HL-60 (cell line): Measurements from ENCODE around the gene TAAR2.
"Not testable (repeated sequence)": the region's sequence is repeated elsewhere in the genome, so short reads cannot be mapped to it uniquely, and the experiment has no call there.

Experiments
- GABPA ChIP-seq: IDR thresholded peaks from 2 replicates; pipeline ENCODE4 v1.6.1; 2012; ENCODE audit warnings: low read depth
- POLR2AphosphoS5 ChIP-seq: IDR thresholded peaks from 2 replicates; pipeline ENCODE4 v1.6.1; 2012; ENCODE audit warnings: low read depth
- SPI1 ChIP-seq: IDR thresholded peaks from 2 replicates; pipeline ENCODE4 v1.6.1; 2012; ENCODE audit warnings: low read depth, mild to moderate bottlenecking, borderline replicate concordance
- TF ChIP-seq, protein P1 (sequence below): IDR thresholded peaks from one replicate; pipeline ENCODE4 v1.5.1; 2011; ENCODE audit warnings: low read length, control low read depth, inconsistent platforms; ENCODE audit not compliant: insufficient read depth
- TF ChIP-seq, protein P2 (sequence below): IDR thresholded peaks from 2 replicates; pipeline ENCODE4 v1.6.1; 2012; ENCODE audit warnings: low read depth; ENCODE audit not compliant: insufficient replicate concordance

DNA sequence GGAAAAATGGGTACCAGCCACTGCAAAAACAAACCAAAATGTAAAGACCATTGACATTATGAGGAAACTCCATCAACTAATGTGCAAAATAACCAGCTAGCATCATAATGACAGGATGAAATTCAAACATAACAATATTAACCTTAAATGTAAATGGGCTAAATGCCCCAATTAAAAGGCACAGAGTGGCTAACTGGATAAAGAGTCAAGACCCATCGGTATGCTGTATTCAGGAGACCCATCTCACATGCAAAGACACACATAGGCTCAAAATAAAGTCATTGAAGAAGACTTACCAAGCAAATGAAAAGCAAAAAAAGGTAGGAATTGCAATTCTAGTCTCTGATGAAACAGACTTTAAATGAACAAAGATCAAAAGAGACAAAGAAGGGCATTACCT is 13.1 kb upstream of the TAAR2 start:
- TF ChIP-seq, protein P1, sequence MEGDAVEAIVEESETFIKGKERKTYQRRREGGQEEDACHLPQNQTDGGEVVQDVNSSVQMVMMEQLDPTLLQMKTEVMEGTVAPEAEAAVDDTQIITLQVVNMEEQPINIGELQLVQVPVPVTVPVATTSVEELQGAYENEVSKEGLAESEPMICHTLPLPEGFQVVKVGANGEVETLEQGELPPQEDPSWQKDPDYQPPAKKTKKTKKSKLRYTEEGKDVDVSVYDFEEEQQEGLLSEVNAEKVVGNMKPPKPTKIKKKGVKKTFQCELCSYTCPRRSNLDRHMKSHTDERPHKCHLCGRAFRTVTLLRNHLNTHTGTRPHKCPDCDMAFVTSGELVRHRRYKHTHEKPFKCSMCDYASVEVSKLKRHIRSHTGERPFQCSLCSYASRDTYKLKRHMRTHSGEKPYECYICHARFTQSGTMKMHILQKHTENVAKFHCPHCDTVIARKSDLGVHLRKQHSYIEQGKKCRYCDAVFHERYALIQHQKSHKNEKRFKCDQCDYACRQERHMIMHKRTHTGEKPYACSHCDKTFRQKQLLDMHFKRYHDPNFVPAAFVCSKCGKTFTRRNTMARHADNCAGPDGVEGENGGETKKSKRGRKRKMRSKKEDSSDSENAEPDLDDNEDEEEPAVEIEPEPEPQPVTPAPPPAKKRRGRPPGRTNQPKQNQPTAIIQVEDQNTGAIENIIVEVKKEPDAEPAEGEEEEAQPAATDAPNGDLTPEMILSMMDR = not testable (repeated sequence)
- TF ChIP-seq POLR2AphosphoS5, GABPA, SPI1: not testable (repeated sequence)
- TF ChIP-seq, protein P2, sequence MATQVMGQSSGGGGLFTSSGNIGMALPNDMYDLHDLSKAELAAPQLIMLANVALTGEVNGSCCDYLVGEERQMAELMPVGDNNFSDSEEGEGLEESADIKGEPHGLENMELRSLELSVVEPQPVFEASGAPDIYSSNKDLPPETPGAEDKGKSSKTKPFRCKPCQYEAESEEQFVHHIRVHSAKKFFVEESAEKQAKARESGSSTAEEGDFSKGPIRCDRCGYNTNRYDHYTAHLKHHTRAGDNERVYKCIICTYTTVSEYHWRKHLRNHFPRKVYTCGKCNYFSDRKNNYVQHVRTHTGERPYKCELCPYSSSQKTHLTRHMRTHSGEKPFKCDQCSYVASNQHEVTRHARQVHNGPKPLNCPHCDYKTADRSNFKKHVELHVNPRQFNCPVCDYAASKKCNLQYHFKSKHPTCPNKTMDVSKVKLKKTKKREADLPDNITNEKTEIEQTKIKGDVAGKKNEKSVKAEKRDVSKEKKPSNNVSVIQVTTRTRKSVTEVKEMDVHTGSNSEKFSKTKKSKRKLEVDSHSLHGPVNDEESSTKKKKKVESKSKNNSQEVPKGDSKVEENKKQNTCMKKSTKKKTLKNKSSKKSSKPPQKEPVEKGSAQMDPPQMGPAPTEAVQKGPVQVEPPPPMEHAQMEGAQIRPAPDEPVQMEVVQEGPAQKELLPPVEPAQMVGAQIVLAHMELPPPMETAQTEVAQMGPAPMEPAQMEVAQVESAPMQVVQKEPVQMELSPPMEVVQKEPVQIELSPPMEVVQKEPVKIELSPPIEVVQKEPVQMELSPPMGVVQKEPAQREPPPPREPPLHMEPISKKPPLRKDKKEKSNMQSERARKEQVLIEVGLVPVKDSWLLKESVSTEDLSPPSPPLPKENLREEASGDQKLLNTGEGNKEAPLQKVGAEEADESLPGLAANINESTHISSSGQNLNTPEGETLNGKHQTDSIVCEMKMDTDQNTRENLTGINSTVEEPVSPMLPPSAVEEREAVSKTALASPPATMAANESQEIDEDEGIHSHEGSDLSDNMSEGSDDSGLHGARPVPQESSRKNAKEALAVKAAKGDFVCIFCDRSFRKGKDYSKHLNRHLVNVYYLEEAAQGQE = not testable (repeated sequence)
